Lung (tissue), 12 donors: ENCODE data around the gene KIF5C. TPM values are rescaled to one million over a fixed set of nuclear protein-coding genes. Genes with fewer than 3 reads are reported as not detected.

Experiments used
- ATAC-seq: fragments of 200-7000 bp; cut with Tn5 transposase; one replicate; pipeline ENCODE4 v1.9.1; 2020; ENCODE audit warnings: moderate number of reproducible peaks; ENCODE audit not compliant: insufficient read depth, low FRiP score
- DNase-seq, 3 donors: peaks; one replicate each; pipeline ENCODE4 v3.0.0-alpha.2; 2013 to 2017
- H3K27ac ChIP-seq, 2 donors: one replicate each; pipeline ENCODE4 v1.5.1; 2013; ENCODE audit warnings: mild to moderate bottlenecking in 2 of 2, moderate library complexity in 2 of 2, control low read depth in 1 of 2, inconsistent platforms in 1 of 2, low read depth in 1 of 2, low read length in 1 of 2
- H3K27me3 ChIP-seq, 3 donors: one replicate each; pipeline ENCODE4 v1.5.1; 2013; ENCODE audit warnings: low read length in 2 of 3; ENCODE audit not compliant: control insufficient read depth in 3 of 3, insufficient read depth in 3 of 3
- H3K36me3 ChIP-seq, 4 donors: one replicate each; pipeline ENCODE4 v1.5.1; 2013; ENCODE audit warnings: low read length in 4 of 4, mild to moderate bottlenecking in 1 of 4, moderate library complexity in 1 of 4; ENCODE audit not compliant: control insufficient read depth in 4 of 4, insufficient read depth in 4 of 4
- H3K4me1 ChIP-seq, 5 donors: one replicate each; pipeline ENCODE4 v1.5.1; 2013; ENCODE audit warnings: low read length in 5 of 5, mild to moderate bottlenecking in 2 of 5, moderate library complexity in 1 of 5; ENCODE audit not compliant: control insufficient read depth in 5 of 5, insufficient read depth in 5 of 5
- H3K4me3 ChIP-seq: one replicate; pipeline ENCODE4 v1.5.1; 2013; ENCODE audit warnings: mild to moderate bottlenecking, control low read depth, moderate library complexity
- H3K9ac ChIP-seq, 2 donors: one replicate each; pipeline ENCODE4 v1.5.1; 2013; ENCODE audit warnings: low read length in 2 of 2, control low read depth in 1 of 2; ENCODE audit not compliant: insufficient read depth in 1 of 2
- H3K9me3 ChIP-seq, 4 donors: one replicate each; pipeline ENCODE4 v1.5.1; 2013; ENCODE audit warnings: low read length in 3 of 4, mild to moderate bottlenecking in 1 of 4, moderate library complexity in 1 of 4; ENCODE audit not compliant: control insufficient read depth in 4 of 4, insufficient read depth in 3 of 4
- CTCF ChIP-seq: IDR thresholded peaks from 2 replicates; pipeline ENCODE4 v1.5.1; 2012; ENCODE audit warnings: mild to moderate bottlenecking; ENCODE audit errors: control extremely low read depth, extremely low read depth
- WGBS, 2 donors: extraction: QIAGEN DNeasy Blood & Tissue Kit; methylation state at CpG; one replicate each; pipeline ENCODE4 v1.1.7; 2013; 5-methylcytosine and 5-hydroxymethylcytosine counted together
- polyA plus RNA-seq, 2 donors: library from polyadenylated mRNA; stranded (reverse); fragments of 200-250 nt; gene quantifications; one replicate each; pipeline ENCODE4 v1.2.1, GENCODE V29; 2013
- total RNA-seq, 2 donors: library from RNA; depleted of rRNA in 1 of 2; stranded (reverse); fragments of >200 nt in 1 of 2; gene quantifications; one replicate each; pipeline ENCODE4 v1.2.1, GENCODE V29; 2014 to 2021
- donor health status: control.
- donor health status: control.
- donor health status: Bipolar disorder and iron deficiency.
- donor health status: healthy.
- donor health status: DM: yes; HTN: yes; CAD: no.

Gene KIF5C
- total and polyA plus RNA-seq, 4 donors: 0.22 to 1.4 (median 0.49) TPM

GRCh38 chr2:148885988-148886387, 11.0 kb downstream of the KIF5C start:
- Histone ChIP-seq H3K27me3 (peaks cover 3 to 21% (median 4%) of the 10 kb centered on the region in 3 donors), H3K27ac (no peak overlapping the region), H3K4me3 (no peak overlapping the region), H3K36me3 (no peaks in the 10 kb centered on the region), H3K9me3 (peaks cover 0 to 7% (median 0%) of the 10 kb centered on the region in 4 donors), H3K4me1 (peaks cover 0 to 10% (median 0%) of the 10 kb centered on the region in 5 donors), H3K9ac (no peak overlapping the region)
- ATAC-seq: no peak
- no peak for TF ChIP-seq CTCF
- DNase-seq: no peak
- 45 to 62% methylated on average over 3 of the region's 3 CpGs for WGBS, 2 donors

GRCh38 chr2:148887350-148888002, 12.4 kb downstream of the KIF5C start:
- Histone ChIP-seq H3K4me3 (no peak overlapping the region), H3K9me3 (peaks cover 0 to 6% (median 2%) of the 10 kb centered on the region in 4 donors), H3K27ac (no peak overlapping the region), H3K27me3 (peaks cover 3 to 21% (median 7%) of the 10 kb centered on the region in 3 donors), H3K36me3 (no peaks in the 10 kb centered on the region), H3K9ac (peak overlapping the region in 1 of 2 donors; percentile 3), H3K4me1 (peaks cover 0 to 10% (median 0%) of the 10 kb centered on the region in 5 donors)
- DNase-seq (peak in 1 of 3 donors; percentile 26), ATAC-seq (no peak)
- WGBS, 2 donors: 12 to 15% methylated on average over 19 of the region's 19 CpGs
- TF ChIP-seq CTCF: no peak

GRCh38 chr2:148888003-148888501, 13.0 kb downstream of the KIF5C start:
- Histone ChIP-seq H3K36me3 (no peaks in the 10 kb centered on the region), H3K4me3 (no peak overlapping the region), H3K9me3 (peaks cover 0 to 8% (median 2%) of the 10 kb centered on the region in 4 donors), H3K9ac (peak overlapping the region in 1 of 2 donors; percentile 3), H3K27ac (no peak overlapping the region), H3K4me1 (peaks cover 0 to 10% (median 0%) of the 10 kb centered on the region in 5 donors), H3K27me3 (peaks cover 3 to 21% (median 8%) of the 10 kb centered on the region in 3 donors)
- DNase-seq: peak; percentile 21 to 37 (median 22)
- ATAC-seq: no peak
- TF ChIP-seq CTCF: no peak
- 2 to 4% methylated on average over 34 of the region's 34 CpGs for WGBS, 2 donors
